ENCODE results near the gene SKA2.

Gene SKA2

DNA sequence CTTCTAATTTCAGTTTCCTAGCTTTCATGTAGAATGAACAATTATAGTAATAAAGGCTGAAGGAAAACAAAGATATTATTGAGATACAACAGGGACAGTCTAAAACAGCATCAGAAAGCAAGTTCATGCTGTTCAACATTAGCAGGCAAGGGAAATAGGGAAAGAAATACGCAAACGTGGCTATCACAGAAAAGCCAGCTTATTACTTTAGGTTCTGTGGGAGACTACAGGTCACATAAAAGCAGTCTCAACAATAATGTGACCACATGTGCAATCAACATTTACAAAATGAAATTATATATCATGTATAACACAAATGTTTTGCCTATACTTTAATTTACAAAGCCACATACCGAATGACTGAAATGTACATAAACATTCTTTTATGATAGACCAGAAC is 43.4 kb downstream of the SKA2 start:
- H3K4me1 ChIP-seq (ENCODE audit: insufficient read depth, low read length, poor library complexity, severe bottlenecking): peaks cover 10% of the 10 kb centered on the region
- H3K9me3 ChIP-seq (ENCODE audit: insufficient read depth, low read depth, low read length): no peaks in the 10 kb centered on the region
- H4K20me1 ChIP-seq (ENCODE audit: insufficient read depth, low read length, poor library complexity, severe bottlenecking): peaks cover 6% of the 10 kb centered on the region
- peaks cover 5% of the 10 kb centered on the region; the same call in 1 of the 2 replicates for H3F3A ChIP-seq (ENCODE audit: low read depth)
- no peak overlapping the region for H3K4me3 ChIP-seq (ENCODE audit: low read length, poor library complexity, severe bottlenecking)
- no peak overlapping the region for H2AFZ ChIP-seq (ENCODE audit: low read length)
- H3K36me3 ChIP-seq (ENCODE audit: insufficient read depth, low read length): peaks cover 35% of the 10 kb centered on the region
- no peaks in the 10 kb centered on the region for H3K27me3 ChIP-seq (ENCODE audit: insufficient read depth, low read length, poor library complexity, severe bottlenecking)
- peaks cover 41% of the 10 kb centered on the region for H3K79me2 ChIP-seq (ENCODE audit: insufficient read depth, low read length)
- no peaks in the 10 kb centered on the region for H3K9me2 ChIP-seq (replicated peaks; ENCODE audit: low read depth, low read length)
- no peak overlapping the region for H3K9ac ChIP-seq (ENCODE audit: low read depth, low read length, poor library complexity, severe bottlenecking)
- no peak for TF ChIP-seq EZH2phosphoT487 (IDR thresholded peaks at IDR 0.05; ENCODE audit: borderline replicate concordance)
- TF ChIP-seq, protein P1, sequence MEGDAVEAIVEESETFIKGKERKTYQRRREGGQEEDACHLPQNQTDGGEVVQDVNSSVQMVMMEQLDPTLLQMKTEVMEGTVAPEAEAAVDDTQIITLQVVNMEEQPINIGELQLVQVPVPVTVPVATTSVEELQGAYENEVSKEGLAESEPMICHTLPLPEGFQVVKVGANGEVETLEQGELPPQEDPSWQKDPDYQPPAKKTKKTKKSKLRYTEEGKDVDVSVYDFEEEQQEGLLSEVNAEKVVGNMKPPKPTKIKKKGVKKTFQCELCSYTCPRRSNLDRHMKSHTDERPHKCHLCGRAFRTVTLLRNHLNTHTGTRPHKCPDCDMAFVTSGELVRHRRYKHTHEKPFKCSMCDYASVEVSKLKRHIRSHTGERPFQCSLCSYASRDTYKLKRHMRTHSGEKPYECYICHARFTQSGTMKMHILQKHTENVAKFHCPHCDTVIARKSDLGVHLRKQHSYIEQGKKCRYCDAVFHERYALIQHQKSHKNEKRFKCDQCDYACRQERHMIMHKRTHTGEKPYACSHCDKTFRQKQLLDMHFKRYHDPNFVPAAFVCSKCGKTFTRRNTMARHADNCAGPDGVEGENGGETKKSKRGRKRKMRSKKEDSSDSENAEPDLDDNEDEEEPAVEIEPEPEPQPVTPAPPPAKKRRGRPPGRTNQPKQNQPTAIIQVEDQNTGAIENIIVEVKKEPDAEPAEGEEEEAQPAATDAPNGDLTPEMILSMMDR (conservative IDR thresholded peaks at IDR 0.05; ENCODE audit: low read length): no peak
- H3K4me2 ChIP-seq (ENCODE audit: low read depth, low read length, poor library complexity, severe bottlenecking): no peak overlapping the region

DNA sequence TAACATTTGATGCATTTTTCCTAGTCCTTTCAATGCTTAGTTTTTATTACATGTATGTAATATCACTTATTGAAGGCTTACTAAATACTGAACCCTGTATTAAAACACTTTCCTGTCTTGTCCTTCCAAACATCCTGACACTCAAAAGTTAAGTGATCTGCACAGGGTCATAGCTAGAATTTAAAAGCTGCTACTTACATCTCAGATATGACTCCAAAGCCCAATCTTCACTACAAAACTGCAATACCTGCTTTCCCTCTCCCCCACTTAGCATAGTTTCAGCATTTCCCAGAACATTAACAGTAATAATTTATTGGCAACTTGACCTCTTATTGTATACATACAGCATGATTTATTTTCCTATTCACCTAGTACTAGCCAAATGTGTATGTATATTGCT is 44.0 kb downstream of the SKA2 start:
- no peak for TF ChIP-seq EZH2phosphoT487 (IDR thresholded peaks at IDR 0.05; ENCODE audit: borderline replicate concordance)
- TF ChIP-seq, protein P1 (conservative IDR thresholded peaks at IDR 0.05; ENCODE audit: low read length): no peak
- H3K27me3 ChIP-seq (ENCODE audit: insufficient read depth, low read length, poor library complexity, severe bottlenecking): no peaks in the 10 kb centered on the region
- H2AFZ ChIP-seq (ENCODE audit: low read length): no peak overlapping the region
- peaks cover 11% of the 10 kb centered on the region for H3K4me1 ChIP-seq (ENCODE audit: insufficient read depth, low read length, poor library complexity, severe bottlenecking)
- H3K79me2 ChIP-seq (ENCODE audit: insufficient read depth, low read length): peaks cover 43% of the 10 kb centered on the region
- H3K9me2 ChIP-seq (replicated peaks; ENCODE audit: low read depth, low read length): no peaks in the 10 kb centered on the region
- peaks cover 6% of the 10 kb centered on the region for H4K20me1 ChIP-seq (ENCODE audit: insufficient read depth, low read length, poor library complexity, severe bottlenecking)
- no peak overlapping the region for H3K4me2 ChIP-seq (ENCODE audit: low read depth, low read length, poor library complexity, severe bottlenecking)
- H3F3A ChIP-seq (ENCODE audit: low read depth): peaks cover 5% of the 10 kb centered on the region; the same call in 1 of the 2 replicates
- no peak overlapping the region for H3K9ac ChIP-seq (ENCODE audit: low read depth, low read length, poor library complexity, severe bottlenecking)
- H3K36me3 ChIP-seq (ENCODE audit: insufficient read depth, low read length): peaks cover 33% of the 10 kb centered on the region
- no peaks in the 10 kb centered on the region for H3K9me3 ChIP-seq (ENCODE audit: insufficient read depth, low read depth, low read length)
- no peak overlapping the region for H3K4me3 ChIP-seq (ENCODE audit: low read length, poor library complexity, severe bottlenecking)

DNA sequence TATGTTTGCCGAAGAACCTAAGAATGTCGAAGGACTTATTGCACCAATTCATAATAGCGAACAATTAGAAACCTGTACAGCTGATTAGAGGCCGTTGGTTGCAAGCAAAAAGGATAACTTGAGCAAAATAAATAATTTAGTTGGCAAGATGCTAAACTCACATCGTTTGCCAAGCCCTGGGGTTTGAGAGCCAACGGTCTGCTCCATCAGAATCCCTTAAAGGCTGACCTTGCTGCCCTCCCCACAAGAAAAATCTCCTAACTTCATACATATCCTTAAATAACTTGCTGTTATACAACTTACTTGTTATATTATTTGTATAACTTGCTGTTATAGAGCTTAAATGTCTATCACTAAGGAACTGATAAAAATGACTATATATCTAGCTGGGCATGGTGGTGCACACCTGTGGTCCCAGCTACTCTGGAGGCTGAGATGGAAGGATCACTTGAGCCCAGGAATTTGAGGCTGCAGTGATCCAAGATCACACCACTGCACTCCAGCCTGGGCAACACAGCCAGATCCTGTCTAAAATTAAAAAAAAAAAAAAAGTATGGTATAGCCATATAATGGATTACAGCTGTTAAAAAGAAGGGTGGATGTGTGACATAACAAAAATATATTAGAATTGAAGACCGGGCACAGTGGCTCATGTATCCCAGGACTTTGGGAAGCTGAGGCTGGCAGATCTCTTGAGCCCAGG is 46.4 kb downstream of the SKA2 start:
- Histone ChIP-seq H3K9me2 (replicated peaks; ENCODE audit: low read depth, low read length) (no peaks in the 10 kb centered on the region), H3K4me1 (ENCODE audit: insufficient read depth, low read length, poor library complexity, severe bottlenecking) (peaks cover 33% of the 10 kb centered on the region), H3K9ac (ENCODE audit: low read depth, low read length, poor library complexity, severe bottlenecking) (no peak overlapping the region), H2AFZ (ENCODE audit: low read length) (no peak overlapping the region), H3K79me2 (ENCODE audit: insufficient read depth, low read length) (peaks cover 50% of the 10 kb centered on the region), H3F3A (ENCODE audit: low read depth) (peaks cover 5% of the 10 kb centered on the region; the same call in 1 of the 2 replicates), H3K9me3 (ENCODE audit: insufficient read depth, low read depth, low read length) (no peaks in the 10 kb centered on the region), H3K4me2 (ENCODE audit: low read depth, low read length, poor library complexity, severe bottlenecking) (peak overlapping the region; percentile 79), H4K20me1 (ENCODE audit: insufficient read depth, low read length, poor library complexity, severe bottlenecking) (peaks cover 25% of the 10 kb centered on the region), H3K27me3 (ENCODE audit: insufficient read depth, low read length, poor library complexity, severe bottlenecking) (no peaks in the 10 kb centered on the region), H3K36me3 (ENCODE audit: insufficient read depth, low read length) (peaks cover 20% of the 10 kb centered on the region), H3K4me3 (ENCODE audit: low read length, poor library complexity, severe bottlenecking) (peak overlapping the region; percentile 33)
- TF ChIP-seq, protein P1 (conservative IDR thresholded peaks at IDR 0.05; ENCODE audit: low read length): no peak
- TF ChIP-seq EZH2phosphoT487 (IDR thresholded peaks at IDR 0.05; ENCODE audit: borderline replicate concordance): no peak

All from Loucy (cell line).